Urinary bladder (tissue), 4 donors: Measurements from ENCODE around the gene SMYD2. TPM values are rescaled to one million over a fixed set of nuclear protein-coding genes. Genes with fewer than 3 reads are reported as not detected.

ENCODE experiments used
- DNase-seq: peaks from one replicate; pipeline ENCODE4 v3.0.0-alpha.2; 2015; ENCODE audit errors: extremely low spot score
- H3K27ac ChIP-seq: one replicate; pipeline ENCODE4 v1.5.1; 2013; ENCODE audit warnings: low read depth, mild to moderate bottlenecking, moderate library complexity
- H3K36me3 ChIP-seq: one replicate; pipeline ENCODE4 v1.6.1; 2013; ENCODE audit warnings: mild to moderate bottlenecking, moderate library complexity; ENCODE audit not compliant: insufficient read depth
- H3K4me1 ChIP-seq: one replicate; pipeline ENCODE4 v1.6.1; 2013; ENCODE audit warnings: mild to moderate bottlenecking, moderate library complexity; ENCODE audit not compliant: insufficient read depth
- H3K4me3 ChIP-seq: one replicate; pipeline ENCODE4 v1.5.1; 2013; ENCODE audit warnings: low read depth, low read length
- WGBS: extraction: QIAGEN DNeasy Blood & Tissue Kit; methylation state at CpG from one replicate; pipeline ENCODE4 v1.1.7; 2013; 5-methylcytosine and 5-hydroxymethylcytosine counted together
- polyA plus RNA-seq: library from polyadenylated mRNA; stranded (reverse); fragments of 200-250 nt; gene quantifications from one replicate; pipeline ENCODE4 v1.2.3, GENCODE V29; 2013
- total RNA-seq: library from RNA; depleted of rRNA; stranded (reverse); fragments of >200 nt; gene quantifications from one replicate; pipeline ENCODE4 v1.2.3, GENCODE V29; 2014
- donor health status: healthy with polysubstance abuse.
- donor health status: healthy.

Gene SMYD2
- total and polyA plus RNA-seq, 2 donors, result 13.0 to 41.7 TPM

DNA sequence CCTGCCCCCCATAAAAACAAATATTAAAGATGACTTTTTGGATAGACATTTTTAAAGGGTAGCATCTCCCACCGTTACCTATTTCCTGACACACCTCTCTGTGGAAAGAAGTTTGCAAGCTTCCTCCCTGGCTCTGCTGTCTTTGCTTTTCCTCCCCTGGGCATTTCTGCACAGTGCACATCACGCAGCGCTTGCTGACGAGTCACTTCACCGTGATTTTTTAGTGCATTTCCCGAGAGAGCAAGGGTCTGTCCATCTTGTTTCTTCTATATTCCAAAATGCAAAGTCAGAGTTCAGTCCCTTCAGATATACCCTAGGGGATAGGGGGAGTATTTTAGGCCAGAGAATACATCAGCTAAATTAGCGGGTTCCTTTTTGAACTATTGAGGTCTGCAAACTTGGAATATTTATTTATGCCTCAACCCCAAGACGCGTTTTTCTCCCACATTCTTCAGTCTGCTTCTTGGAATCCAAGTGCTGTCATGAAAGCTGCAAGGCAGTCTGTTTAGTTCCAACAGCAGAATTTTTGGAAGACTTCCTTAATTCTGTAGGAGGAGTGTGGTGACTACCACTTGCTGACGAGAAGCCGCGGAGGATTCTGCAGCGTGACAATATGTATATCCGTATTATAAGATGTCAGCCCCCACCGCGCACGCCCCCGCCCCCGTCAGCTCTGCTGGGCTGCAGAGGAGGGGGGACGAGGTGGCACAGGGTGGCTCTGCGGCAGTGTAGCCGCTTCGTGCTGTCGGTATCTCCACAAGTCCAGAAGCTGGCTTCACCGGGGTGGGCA is 22.4 kb downstream of the SMYD2 start:
- 52% methylated on average over 25 of the region's 25 CpGs for WGBS
- Histone ChIP-seq H3K36me3 (no peaks in the 10 kb centered on the region), H3K4me3 (no peak overlapping the region), H3K27ac (no peak overlapping the region), H3K4me1 (no peaks in the 10 kb centered on the region)
- no peak for DNase-seq

- no peak for DNase-seq
- Histone ChIP-seq H3K27ac (no peak overlapping the region), H3K36me3 (no peaks in the 10 kb centered on the region), H3K4me3 (no peak overlapping the region), H3K4me1 (no peaks in the 10 kb centered on the region)
- 89% methylated on average over 9 of the region's 9 CpGs for WGBS
Measured at GRCh38 chr1:214305164-214305751, 24.3 kb downstream of the SMYD2 start.

DNA sequence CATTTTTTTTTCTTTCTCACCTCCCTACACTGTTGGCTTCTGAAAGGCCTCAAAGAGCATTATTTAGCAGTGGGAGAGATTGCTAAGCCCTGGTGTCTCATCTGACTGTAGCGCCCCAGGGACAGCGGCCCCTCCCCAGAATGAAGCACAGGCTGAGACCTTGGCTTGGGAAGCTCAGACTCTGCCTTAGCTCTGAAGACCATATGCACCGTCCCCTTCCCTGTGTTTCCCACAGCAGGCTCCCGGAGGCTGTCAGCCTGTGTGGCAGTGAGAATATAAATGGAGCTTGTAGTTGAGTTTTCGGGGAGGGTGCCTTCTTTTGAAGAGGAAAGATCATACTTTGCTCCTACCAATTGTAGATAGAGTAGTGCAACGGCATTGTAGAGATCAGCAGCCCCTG is 25.3 kb downstream of the SMYD2 start:
- H3K4me1 ChIP-seq, result no peaks in the 10 kb centered on the region
- no peak overlapping the region for H3K4me3 ChIP-seq
- no peak for DNase-seq
- no peaks in the 10 kb centered on the region for H3K36me3 ChIP-seq
- 89% methylated on average over 6 of the region's 6 CpGs for WGBS
- no peak overlapping the region for H3K27ac ChIP-seq

DNA sequence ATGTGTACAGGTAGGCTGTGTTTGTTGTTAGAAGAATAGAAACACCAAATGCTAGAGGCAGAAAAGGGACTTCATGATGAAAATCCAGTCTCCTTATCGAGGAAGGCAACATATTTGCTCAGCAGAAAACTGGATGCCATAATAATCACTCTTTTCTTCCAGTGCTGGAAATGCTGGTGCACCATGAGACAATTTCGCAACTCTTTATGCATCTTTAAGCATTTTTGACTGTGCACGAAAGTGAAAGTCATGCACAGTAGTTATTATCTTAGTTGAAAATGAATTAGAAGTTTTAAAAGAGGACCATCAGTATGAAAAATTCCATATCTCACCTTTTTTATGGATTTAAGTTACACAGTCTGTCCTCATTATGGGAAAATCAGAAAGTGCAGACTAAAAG is 29.1 kb downstream of the SMYD2 start:
- Histone ChIP-seq H3K27ac (no peak overlapping the region), H3K4me3 (no peak overlapping the region), H3K36me3 (no peaks in the 10 kb centered on the region), H3K4me1 (no peaks in the 10 kb centered on the region)
- 77% methylated on average over 3 of the region's 3 CpGs for WGBS
- no peak for DNase-seq

DNA sequence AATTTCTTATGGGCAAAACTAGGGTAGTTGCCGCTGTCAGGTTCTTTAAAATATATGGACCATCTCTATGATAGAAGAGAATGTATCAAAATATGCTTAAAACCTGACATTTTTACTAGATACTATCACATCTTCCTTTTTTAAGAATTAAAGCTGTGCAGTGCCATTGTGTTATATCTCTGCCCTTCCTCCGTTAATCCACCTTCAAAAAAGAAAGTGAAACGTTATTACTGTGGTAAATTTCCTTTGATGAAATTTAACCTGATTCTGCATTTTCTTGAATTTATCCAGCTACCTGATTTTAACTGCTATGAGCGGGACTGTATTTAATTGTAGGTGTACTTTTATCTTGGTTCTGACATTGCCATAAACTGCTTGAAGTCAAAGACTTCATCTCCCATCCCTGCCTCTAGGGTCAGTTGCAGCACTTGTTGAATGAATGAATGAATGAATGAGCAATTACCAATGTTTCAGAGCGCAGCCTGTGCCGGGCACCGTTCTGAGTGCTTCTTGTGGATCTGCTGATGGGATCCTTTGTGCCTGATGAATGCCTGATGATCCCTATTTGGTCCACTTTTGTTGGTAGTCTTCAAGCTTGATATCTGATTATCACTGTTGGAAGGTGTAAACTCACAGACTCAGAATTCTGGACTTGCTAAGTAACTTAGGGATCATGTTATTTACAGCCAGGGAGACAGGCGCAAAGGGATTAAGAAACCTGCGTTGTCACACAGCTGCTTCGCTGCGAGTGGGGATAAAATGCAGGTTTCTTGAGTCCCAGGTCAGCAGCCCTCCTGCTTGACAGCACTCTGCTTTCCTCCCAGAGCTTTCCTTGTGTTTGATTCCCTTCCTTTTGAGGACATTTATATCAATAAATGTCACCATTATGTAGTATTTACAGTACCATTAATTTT is 30.1 kb downstream of the SMYD2 start:
- no peaks in the 10 kb centered on the region for H3K36me3 ChIP-seq
- 85% methylated on average over 11 of the region's 11 CpGs for WGBS

GRCh38 chr1:214312530-214313051 is 31.6 kb downstream of the SMYD2 start:
- no peaks in the 10 kb centered on the region for H3K4me1 ChIP-seq
- no peak overlapping the region for H3K4me3 ChIP-seq
- H3K36me3 ChIP-seq, result no peaks in the 10 kb centered on the region
- no peak for DNase-seq
- 91% methylated on average over 10 of the region's 10 CpGs for WGBS
- H3K27ac ChIP-seq, result no peak overlapping the region

More for the DNA sequence above, 30.1 kb downstream of the SMYD2 start:
- Histone ChIP-seq H3K4me1 (no peaks in the 10 kb centered on the region), H3K27ac (no peak overlapping the region), H3K4me3 (no peak overlapping the region)
- no peak for DNase-seq

DNA sequence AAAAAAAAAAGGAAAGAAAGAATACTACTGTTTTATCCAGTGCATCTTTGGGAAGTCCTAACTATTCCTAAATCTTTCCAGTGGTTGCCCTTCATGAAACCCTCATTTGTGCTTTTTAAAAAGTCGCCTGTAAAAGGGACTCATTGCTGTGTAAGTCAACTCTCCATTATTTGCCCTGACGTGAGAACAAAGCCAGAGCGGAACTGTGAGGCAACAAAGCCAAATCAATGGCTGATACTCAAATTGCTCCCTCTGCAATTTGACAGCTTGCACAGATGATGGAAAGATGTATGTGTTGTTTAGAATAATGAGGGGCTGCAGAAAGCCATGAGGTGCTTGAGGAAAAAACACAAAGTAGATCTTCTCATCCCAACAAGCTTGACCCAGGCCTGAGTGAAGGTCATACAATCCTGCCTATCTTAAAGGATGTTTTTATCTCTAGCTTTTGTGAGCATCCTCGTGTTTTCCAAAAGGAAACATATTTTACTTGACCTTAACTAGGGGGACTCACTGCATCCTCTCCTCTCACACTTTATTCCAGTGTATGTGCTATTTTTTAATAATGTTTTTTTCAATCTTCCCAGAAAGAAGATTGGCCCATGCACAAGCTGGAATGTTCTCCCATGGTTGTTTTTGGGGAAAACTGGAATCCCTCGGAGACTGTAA is 33.4 kb downstream of the SMYD2 start:
- WGBS, result 85% methylated on average over 5 of the region's 5 CpGs
- DNase-seq, result no peak
- no peak overlapping the region for H3K27ac ChIP-seq
- no peak overlapping the region for H3K4me3 ChIP-seq
- no peaks in the 10 kb centered on the region for H3K4me1 ChIP-seq
- H3K36me3 ChIP-seq, result no peaks in the 10 kb centered on the region

GRCh38 chr1:214316593-214316992 is 35.6 kb downstream of the SMYD2 start:
- DNase-seq, result no peak
- WGBS, result 92% methylated on average over 5 of the region's 5 CpGs
- Histone ChIP-seq H3K4me1 (no peaks in the 10 kb centered on the region), H3K4me3 (no peak overlapping the region), H3K27ac (no peak overlapping the region), H3K36me3 (peaks cover 2% of the 10 kb centered on the region)

DNA sequence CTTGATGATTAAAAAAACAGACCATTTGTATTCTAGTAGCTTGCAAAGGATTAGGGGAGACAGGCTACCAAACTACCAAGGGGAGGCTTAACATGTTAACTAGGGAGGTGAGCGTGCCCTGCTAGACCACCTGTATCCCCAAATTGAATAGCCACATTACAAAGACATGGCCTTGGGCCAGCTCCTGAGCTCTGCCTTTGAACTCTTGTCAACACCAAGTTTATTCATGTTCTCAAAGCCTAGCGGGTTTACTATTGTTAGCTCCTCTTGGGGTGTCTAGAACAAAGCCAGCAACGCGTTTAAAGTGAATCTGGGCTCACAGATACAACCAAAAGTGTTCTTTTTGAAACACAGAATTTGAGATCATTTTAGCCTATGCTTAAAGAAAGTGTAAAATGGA is 36.3 kb downstream of the SMYD2 start:
- Histone ChIP-seq H3K27ac (no peak overlapping the region), H3K4me3 (no peak overlapping the region), H3K4me1 (no peaks in the 10 kb centered on the region), H3K36me3 (peaks cover 2% of the 10 kb centered on the region)
- WGBS, result 74% methylated on average over 4 of the region's 4 CpGs
- no peak for DNase-seq

- 87% methylated on average over 5 of the region's 5 CpGs for WGBS
- no peak overlapping the region for H3K4me3 ChIP-seq
- H3K36me3 ChIP-seq, result peaks cover 2% of the 10 kb centered on the region
- no peak overlapping the region for H3K27ac ChIP-seq
- no peaks in the 10 kb centered on the region for H3K4me1 ChIP-seq
- no peak for DNase-seq
Measured at GRCh38 chr1:214317734-214318133, 36.8 kb downstream of the SMYD2 start.

DNA sequence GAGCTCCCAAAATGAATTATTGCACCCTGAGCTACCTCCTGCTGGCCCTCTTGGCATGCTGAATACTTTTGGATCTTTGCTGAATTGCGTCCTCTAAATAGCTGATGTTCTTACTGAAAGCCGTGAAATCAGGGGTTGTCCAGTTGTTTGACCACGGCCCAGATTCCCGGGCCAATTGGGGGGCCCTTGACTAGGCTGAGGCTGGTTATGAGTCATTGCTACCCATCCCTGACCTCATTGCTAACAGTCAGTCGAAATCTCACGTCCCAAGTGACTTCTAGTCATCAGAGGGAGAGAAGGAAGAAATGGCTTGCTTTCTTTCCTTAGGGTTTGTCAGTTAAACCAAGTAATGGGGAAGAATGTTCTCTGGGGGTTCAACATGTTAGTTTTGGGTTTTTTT is 37.4 kb downstream of the SMYD2 start:
- WGBS, result 61% methylated on average over 6 of the region's 6 CpGs
- no peak for DNase-seq
- Histone ChIP-seq H3K4me1 (no peaks in the 10 kb centered on the region), H3K27ac (no peak overlapping the region), H3K36me3 (peaks cover 2% of the 10 kb centered on the region), H3K4me3 (no peak overlapping the region)

- 89% methylated on average over 10 of the region's 10 CpGs for WGBS
- peaks cover 2% of the 10 kb centered on the region for H3K36me3 ChIP-seq
- DNase-seq, result no peak
Measured at GRCh38 chr1:214318956-214319736, 38.2 kb downstream of the SMYD2 start.

More at GRCh38 chr1:214318956-214319736, 38.2 kb downstream of the SMYD2 start:
- H3K27ac ChIP-seq, result no peak overlapping the region
- no peak overlapping the region for H3K4me3 ChIP-seq
- no peaks in the 10 kb centered on the region for H3K4me1 ChIP-seq
